ENCODE measurements around the gene TLE1. TPM values are rescaled to one million over a fixed set of nuclear protein-coding genes. Genes with fewer than 3 reads are reported as not detected.

The TLE1 gene
- total and polyA plus RNA-seq, 2 donors (not counting 1 experiment from before 2014, with no cell fraction given): 33.5 to 80.3 TPM

DNA sequence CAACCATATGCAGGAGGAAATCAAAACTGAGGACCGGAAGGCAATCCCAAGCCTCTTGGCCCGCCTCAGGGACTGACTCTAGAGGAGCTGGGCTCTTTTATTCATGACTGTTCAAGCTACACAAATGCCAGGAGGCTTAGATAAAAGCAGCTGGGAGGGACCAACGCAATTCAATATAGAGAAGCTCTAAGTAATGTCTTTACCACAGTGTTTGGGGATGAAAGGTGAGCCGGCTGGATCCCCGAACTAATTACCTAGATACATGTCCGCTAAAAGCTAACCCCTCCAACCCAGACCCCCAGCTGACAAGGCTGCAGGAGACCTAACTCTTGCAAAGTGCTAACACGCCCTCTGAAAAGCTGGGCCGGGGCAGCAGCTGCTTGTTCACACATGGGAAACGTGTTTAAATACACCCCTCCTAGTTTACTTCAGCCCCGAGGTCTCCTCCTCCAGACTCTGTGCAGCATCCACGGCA lies 67.5 kb downstream of the TLE1 start:
- intact Hi-C loops (cut with micrococcal nuclease): no loop called here
- ChIA-PET CTCF (interaction anchor here (0.6 to 1.0 kb wide), 2 partner anchors 61 to 65 kb away, joined by 3 read pairs; no protein-coding TSS in a partner anchor), POLR2A (interaction anchor here (0.6 kb wide), 1 partner anchor 42 kb away, joined by 6 read pairs; no protein-coding TSS in a partner anchor)
- Histone ChIP-seq H3K36me3 (replicated peaks in 1 of 2; ENCODE audit: control extremely low read depth in 1 of 2, control insufficient read depth in 1 of 2, extremely low read depth in 1 of 2, insufficient read depth in 2 of 2, low read length in 1 of 2) (peaks cover 4% of the 10 kb centered on the region in 2 experiments), H3K9me3 (ENCODE audit: control extremely low read depth in 1 of 3, control insufficient read depth in 2 of 3, insufficient read depth in 1 of 3, low read length in 2 of 3) (no peaks in the 10 kb centered on the region), H3K4me1 (ENCODE audit: control insufficient read depth in 2 of 2, insufficient read depth in 2 of 2, low read length in 2 of 2) (peaks cover 17 to 18% of the 10 kb centered on the region in 2 donors), H3K4me3 (ENCODE audit: control extremely low read depth in 1 of 5, extremely low read depth in 1 of 5, insufficient read depth in 1 of 5, low read depth in 2 of 5, low read length in 4 of 5) (no peak overlapping the region), H3K27me3 (replicated peaks in 1 of 4; ENCODE audit: control extremely low read depth in 1 of 4, control insufficient read depth in 3 of 4, insufficient read depth in 4 of 4, low read length in 3 of 4) (no peaks in the 10 kb centered on the region), H4K20me1 (ENCODE audit: control insufficient read depth, insufficient read depth, low read length, poor library complexity, severe bottlenecking) (peaks cover 8% of the 10 kb centered on the region), H3K27ac (ENCODE audit: low read length in 2 of 2) (no peak overlapping the region), H3K79me2 (ENCODE audit: control insufficient read depth, insufficient read depth, low read length) (no peaks in the 10 kb centered on the region), H3K4me2 (replicated peaks; ENCODE audit: low read depth, low read length, poor library complexity, severe bottlenecking) (no peak overlapping the region), H3K9ac (ENCODE audit: low read length) (no peak overlapping the region), H2AFZ (ENCODE audit: insufficient read depth, low read depth, low read length, poor library complexity, severe bottlenecking) (no peak overlapping the region)
- Mint-ChIP-seq H3K4me1 (peaks cover 50% of the 10 kb centered on the region), H3K4me3 (no peak overlapping the region), H3K27ac (no peak overlapping the region), H3K9me3 (ENCODE audit: insufficient read depth) (no peaks in the 10 kb centered on the region), H3K27me3 (no peaks in the 10 kb centered on the region)
- no peak for DNase-seq
- TF ChIP-seq, protein P1, sequence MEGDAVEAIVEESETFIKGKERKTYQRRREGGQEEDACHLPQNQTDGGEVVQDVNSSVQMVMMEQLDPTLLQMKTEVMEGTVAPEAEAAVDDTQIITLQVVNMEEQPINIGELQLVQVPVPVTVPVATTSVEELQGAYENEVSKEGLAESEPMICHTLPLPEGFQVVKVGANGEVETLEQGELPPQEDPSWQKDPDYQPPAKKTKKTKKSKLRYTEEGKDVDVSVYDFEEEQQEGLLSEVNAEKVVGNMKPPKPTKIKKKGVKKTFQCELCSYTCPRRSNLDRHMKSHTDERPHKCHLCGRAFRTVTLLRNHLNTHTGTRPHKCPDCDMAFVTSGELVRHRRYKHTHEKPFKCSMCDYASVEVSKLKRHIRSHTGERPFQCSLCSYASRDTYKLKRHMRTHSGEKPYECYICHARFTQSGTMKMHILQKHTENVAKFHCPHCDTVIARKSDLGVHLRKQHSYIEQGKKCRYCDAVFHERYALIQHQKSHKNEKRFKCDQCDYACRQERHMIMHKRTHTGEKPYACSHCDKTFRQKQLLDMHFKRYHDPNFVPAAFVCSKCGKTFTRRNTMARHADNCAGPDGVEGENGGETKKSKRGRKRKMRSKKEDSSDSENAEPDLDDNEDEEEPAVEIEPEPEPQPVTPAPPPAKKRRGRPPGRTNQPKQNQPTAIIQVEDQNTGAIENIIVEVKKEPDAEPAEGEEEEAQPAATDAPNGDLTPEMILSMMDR (IDR thresholded peaks at IDR 0.05): no peak
- TF ChIP-seq EZH2 (IDR thresholded peaks at IDR 0.05; ENCODE audit: borderline replicate concordance, insufficient read depth, low read depth, low read length, poor library complexity, severe bottlenecking): no peak
- no peak for ATAC-seq (ENCODE audit: low read depth)
- 95% methylated on average over 10 of the region's 11 CpGs for WGBS (ENCODE audit: insufficient coverage)

DNA sequence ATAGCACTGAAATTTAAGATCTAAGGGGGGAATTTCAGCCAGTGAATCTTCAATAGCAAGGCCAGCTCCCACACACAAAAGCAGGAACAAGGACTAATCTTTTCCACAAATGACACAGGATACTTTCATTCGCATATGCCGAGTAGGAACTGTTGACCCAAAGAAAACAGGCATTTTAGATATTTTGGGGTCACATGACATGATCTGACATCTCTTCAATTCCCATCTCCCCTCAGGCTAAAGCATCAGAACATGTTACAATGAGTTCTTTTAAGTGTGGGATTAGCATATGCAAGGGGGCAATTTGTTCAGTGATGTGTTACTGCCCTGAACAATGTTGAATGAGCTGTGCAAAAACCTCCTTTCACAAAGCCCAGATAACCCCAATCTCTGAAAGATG lies 68.2 kb downstream of the TLE1 start:
- Histone ChIP-seq H2AFZ (ENCODE audit: insufficient read depth, low read depth, low read length, poor library complexity, severe bottlenecking) (no peak overlapping the region), H3K27ac (ENCODE audit: low read length in 2 of 2) (no peak overlapping the region), H3K9me3 (ENCODE audit: control extremely low read depth in 1 of 3, control insufficient read depth in 2 of 3, insufficient read depth in 1 of 3, low read length in 2 of 3) (no peaks in the 10 kb centered on the region), H4K20me1 (ENCODE audit: control insufficient read depth, insufficient read depth, low read length, poor library complexity, severe bottlenecking) (peaks cover 8% of the 10 kb centered on the region), H3K4me2 (replicated peaks; ENCODE audit: low read depth, low read length, poor library complexity, severe bottlenecking) (no peak overlapping the region), H3K4me1 (ENCODE audit: control insufficient read depth in 2 of 2, insufficient read depth in 2 of 2, low read length in 2 of 2) (peaks cover 17 to 18% of the 10 kb centered on the region in 2 donors), H3K79me2 (ENCODE audit: control insufficient read depth, insufficient read depth, low read length) (no peaks in the 10 kb centered on the region), H3K9ac (ENCODE audit: low read length) (no peak overlapping the region), H3K36me3 (replicated peaks in 1 of 2; ENCODE audit: control extremely low read depth in 1 of 2, control insufficient read depth in 1 of 2, extremely low read depth in 1 of 2, insufficient read depth in 2 of 2, low read length in 1 of 2) (peaks cover 4% of the 10 kb centered on the region in 2 experiments), H3K4me3 (ENCODE audit: control extremely low read depth in 1 of 5, extremely low read depth in 1 of 5, insufficient read depth in 1 of 5, low read depth in 2 of 5, low read length in 4 of 5) (no peak overlapping the region), H3K27me3 (replicated peaks in 1 of 4; ENCODE audit: control extremely low read depth in 1 of 4, control insufficient read depth in 3 of 4, insufficient read depth in 4 of 4, low read length in 3 of 4) (no peaks in the 10 kb centered on the region)
- no peak overlapping the region for H3K4me3 Mint-ChIP-seq
- ChIA-PET POLR2A (no interaction called here), CTCF (interaction anchor here (3.0 kb wide), 1 partner anchor 65 kb away, joined by 19 read pairs; no protein-coding TSS in a partner anchor)
- TF ChIP-seq EZH2 (IDR thresholded peaks at IDR 0.05; ENCODE audit: borderline replicate concordance, insufficient read depth, low read depth, low read length, poor library complexity, severe bottlenecking): no peak
- TF ChIP-seq, protein P1 (IDR thresholded peaks at IDR 0.05): no peak
- intact Hi-C loops (cut with micrococcal nuclease): no loop called here
- ATAC-seq (ENCODE audit: low read depth) (no peak), DNase-seq (no peak)
- no CpG with 5 or more reads among the region's 2 CpGs for WGBS (ENCODE audit: insufficient coverage)
- H3K9me3 Mint-ChIP-seq (ENCODE audit: insufficient read depth): no peaks in the 10 kb centered on the region
- H3K27me3 Mint-ChIP-seq: no peaks in the 10 kb centered on the region
- peaks cover 47% of the 10 kb centered on the region for H3K4me1 Mint-ChIP-seq
- H3K27ac Mint-ChIP-seq: no peak overlapping the region
